MM.1S (cell line): Measurements from ENCODE around the gene PTPRR.

Source experiments
- DNase-seq: peaks from one replicate; pipeline ENCODE4 v3.0.0-alpha.2; 2015
- H2AFZ ChIP-seq: fragments of 300-600 bp; sonication (generic); 2 replicates; pipeline ENCODE4 v1.6.0; 2016; ENCODE audit warnings: antibody characterized with exemption, low read length
- H3F3A ChIP-seq: fragments of 300-600 bp; sonication (generic); 2 replicates; pipeline ENCODE4 v1.6.1; 2016; ENCODE audit warnings: mild to moderate bottlenecking, antibody characterized with exemption, low read length, moderate library complexity, mixed read lengths; ENCODE audit not compliant: insufficient read depth
- H3K27ac ChIP-seq: fragments of 300-600 bp; sonication (generic); 2 replicates; pipeline ENCODE4 v1.5.1; 2016; ENCODE audit warnings: mild to moderate bottlenecking, low read length
- H3K27me3 ChIP-seq: fragments of 300-600 bp; sonication (generic); replicated peaks from 2 replicates; pipeline ENCODE4 v1.6.0; 2016; ENCODE audit warnings: low read length; ENCODE audit not compliant: insufficient read depth
- H3K36me3 ChIP-seq: fragments of 300-600 bp; sonication (generic); replicated peaks from 2 replicates; pipeline ENCODE4 v1.6.1; 2016; ENCODE audit warnings: mild to moderate bottlenecking, low read length, mixed read lengths; ENCODE audit not compliant: insufficient read depth
- H3K4me1 ChIP-seq: fragments of 300-600 bp; sonication (generic); 2 replicates; pipeline ENCODE4 v1.6.1; 2016; ENCODE audit warnings: low read length, mixed read lengths
- H3K4me2 ChIP-seq: fragments of 300-600 bp; sonication (generic); 2 replicates; pipeline ENCODE4 v1.6.0; 2016; ENCODE audit warnings: low read depth, low read length
- H3K4me3 ChIP-seq: fragments of 300-600 bp; sonication (generic); 2 replicates; pipeline ENCODE4 v1.5.1; 2016; ENCODE audit warnings: low read length, mixed read lengths
- H3K79me2 ChIP-seq: fragments of 300-600 bp; sonication (generic); 2 replicates; pipeline ENCODE4 v1.6.1; 2016; ENCODE audit warnings: mixed run types, low read length, mixed read lengths
- H3K9ac ChIP-seq: fragments of 300-600 bp; sonication (generic); 2 replicates; pipeline ENCODE4 v1.6.1; 2016; ENCODE audit warnings: low read length, mixed read lengths
- H3K9me2 ChIP-seq: fragments of 300-600 bp; sonication (generic); replicated peaks from 2 replicates; pipeline ENCODE4 v1.6.1; 2016; ENCODE audit warnings: mild to moderate bottlenecking, low read length, mixed read lengths; ENCODE audit not compliant: insufficient read depth
- H3K9me3 ChIP-seq: fragments of 300-600 bp; sonication (generic); replicated peaks from 2 replicates; pipeline ENCODE4 v1.6.1; 2016; ENCODE audit warnings: mild to moderate bottlenecking, low read length, mixed read lengths; ENCODE audit not compliant: insufficient read depth
- H4K20me1 ChIP-seq: fragments of 300-600 bp; sonication (generic); 2 replicates; pipeline ENCODE4 v1.6.1; 2016; ENCODE audit warnings: mild to moderate bottlenecking, low read length, moderate library complexity, mixed read lengths; ENCODE audit not compliant: insufficient read depth
- EZH2 ChIP-seq: fragments of 300-600 bp; sonication (generic); optimal IDR thresholded peaks from 2 replicates; pipeline ENCODE3; 2017; ENCODE audit warnings: low read depth, mild to moderate bottlenecking, antibody characterized with exemption, low read length, mixed read lengths
- EZH2phosphoT487 ChIP-seq: fragments of 300-600 bp; sonication (generic); IDR thresholded peaks from 2 replicates; pipeline ENCODE4 v1.6.1; 2018; ENCODE audit warnings: antibody characterized with exemption, low read length
- TF ChIP-seq, protein P1 (sequence below): fragments of 300-600 bp; sonication (generic); IDR thresholded peaks from 2 replicates; pipeline ENCODE4 v1.5.1; 2016; ENCODE audit warnings: antibody characterized with exemption, low read length, mixed read lengths

The PTPRR gene

DNA sequence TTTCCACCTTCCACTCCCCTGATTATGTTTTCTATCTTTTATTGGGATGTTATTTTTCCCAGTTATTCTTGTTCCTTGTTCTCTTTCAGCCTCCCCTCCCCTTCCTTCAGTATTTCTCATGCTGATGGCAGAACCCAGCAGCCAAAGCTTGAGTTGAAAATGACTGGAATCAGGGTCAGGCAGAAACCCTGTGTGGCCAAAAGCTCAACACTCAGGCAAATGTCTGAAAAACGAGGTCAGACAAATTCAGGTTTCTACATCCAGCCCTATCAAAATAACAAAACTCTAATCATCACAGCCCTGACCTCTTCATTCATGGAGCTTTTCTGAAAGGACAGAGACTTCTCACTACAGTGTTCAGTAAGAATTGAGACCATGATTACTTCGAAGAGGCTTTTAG lies 134.6 kb downstream of the PTPRR start:
- Histone ChIP-seq H3K9me2 (no peaks in the 10 kb centered on the region), H4K20me1 (no peaks in the 10 kb centered on the region), H3K27ac (no peak overlapping the region), H3K9ac (no peak overlapping the region), H3F3A (no peaks in the 10 kb centered on the region), H3K27me3 (no peaks in the 10 kb centered on the region), H3K4me3 (no peak overlapping the region), H3K4me2 (no peak overlapping the region), H3K36me3 (no peaks in the 10 kb centered on the region), H2AFZ (no peak overlapping the region), H3K9me3 (no peaks in the 10 kb centered on the region), H3K79me2 (no peaks in the 10 kb centered on the region), H3K4me1 (no peaks in the 10 kb centered on the region)
- TF ChIP-seq EZH2phosphoT487 (no peak), EZH2 (no peak)
- TF ChIP-seq, protein P1, sequence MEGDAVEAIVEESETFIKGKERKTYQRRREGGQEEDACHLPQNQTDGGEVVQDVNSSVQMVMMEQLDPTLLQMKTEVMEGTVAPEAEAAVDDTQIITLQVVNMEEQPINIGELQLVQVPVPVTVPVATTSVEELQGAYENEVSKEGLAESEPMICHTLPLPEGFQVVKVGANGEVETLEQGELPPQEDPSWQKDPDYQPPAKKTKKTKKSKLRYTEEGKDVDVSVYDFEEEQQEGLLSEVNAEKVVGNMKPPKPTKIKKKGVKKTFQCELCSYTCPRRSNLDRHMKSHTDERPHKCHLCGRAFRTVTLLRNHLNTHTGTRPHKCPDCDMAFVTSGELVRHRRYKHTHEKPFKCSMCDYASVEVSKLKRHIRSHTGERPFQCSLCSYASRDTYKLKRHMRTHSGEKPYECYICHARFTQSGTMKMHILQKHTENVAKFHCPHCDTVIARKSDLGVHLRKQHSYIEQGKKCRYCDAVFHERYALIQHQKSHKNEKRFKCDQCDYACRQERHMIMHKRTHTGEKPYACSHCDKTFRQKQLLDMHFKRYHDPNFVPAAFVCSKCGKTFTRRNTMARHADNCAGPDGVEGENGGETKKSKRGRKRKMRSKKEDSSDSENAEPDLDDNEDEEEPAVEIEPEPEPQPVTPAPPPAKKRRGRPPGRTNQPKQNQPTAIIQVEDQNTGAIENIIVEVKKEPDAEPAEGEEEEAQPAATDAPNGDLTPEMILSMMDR, result no peak
- no peak for DNase-seq

- H3K9me3 ChIP-seq, result no peaks in the 10 kb centered on the region
- TF ChIP-seq, protein P1, result no peak
- no peak for TF ChIP-seq EZH2
- TF ChIP-seq EZH2phosphoT487, result no peak
- H3K4me2 ChIP-seq, result no peak overlapping the region
- H3K79me2 ChIP-seq, result no peaks in the 10 kb centered on the region
- H3K4me3 ChIP-seq, result no peak overlapping the region
- H3F3A ChIP-seq, result no peaks in the 10 kb centered on the region
- no peaks in the 10 kb centered on the region for H3K4me1 ChIP-seq
- no peak overlapping the region for H2AFZ ChIP-seq
- H3K9me2 ChIP-seq, result no peaks in the 10 kb centered on the region
- H3K27me3 ChIP-seq, result no peaks in the 10 kb centered on the region
- H3K9ac ChIP-seq, result no peak overlapping the region
- H3K36me3 ChIP-seq, result no peaks in the 10 kb centered on the region
- no peak overlapping the region for H3K27ac ChIP-seq
- DNase-seq, result no peak
- H4K20me1 ChIP-seq, result no peaks in the 10 kb centered on the region
These were observed 136.4 kb downstream of the PTPRR start for GRCh38 chr12:70784042-70784668.

DNA sequence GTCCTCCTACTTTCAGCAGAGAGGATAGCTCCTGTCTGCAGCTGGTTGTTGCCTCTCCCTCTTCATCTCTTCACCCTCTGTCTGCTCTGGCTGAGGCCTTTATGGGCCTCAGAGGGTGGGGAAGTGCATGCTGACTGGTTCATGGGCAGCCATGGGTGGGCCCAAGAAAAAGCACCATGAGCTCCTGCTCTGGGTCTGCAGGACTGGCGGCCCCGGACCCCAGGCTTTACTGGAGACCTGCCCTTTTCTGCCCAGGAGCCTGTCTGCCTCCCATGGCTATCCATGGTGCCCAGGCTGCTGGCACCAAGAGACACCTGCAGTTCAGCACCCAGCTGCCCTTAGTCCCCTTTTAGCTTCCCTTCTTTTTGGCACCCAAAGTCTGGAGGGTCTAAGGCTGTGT lies 137.1 kb downstream of the PTPRR start:
- Histone ChIP-seq H3F3A (no peaks in the 10 kb centered on the region), H3K4me1 (no peaks in the 10 kb centered on the region), H3K36me3 (no peaks in the 10 kb centered on the region), H3K27ac (no peak overlapping the region), H3K9ac (no peak overlapping the region), H3K9me2 (no peaks in the 10 kb centered on the region), H3K4me3 (no peak overlapping the region), H3K79me2 (no peaks in the 10 kb centered on the region), H4K20me1 (no peaks in the 10 kb centered on the region), H3K4me2 (no peak overlapping the region), H2AFZ (no peak overlapping the region), H3K27me3 (no peaks in the 10 kb centered on the region), H3K9me3 (no peaks in the 10 kb centered on the region)
- no peak for DNase-seq
- TF ChIP-seq, protein P1, result no peak
- no peak for TF ChIP-seq EZH2
- no peak for TF ChIP-seq EZH2phosphoT487
